Neuronal stem cell (in vitro differentiated cells): Measurements from ENCODE around the gene TLX2.

Experiments used
- DNase-seq: peaks from one replicate; pipeline ENCODE4 v3.0.0-alpha.2; 2013; ENCODE audit warnings: low spot score
- H2AFZ ChIP-seq: one replicate; pipeline ENCODE4 v1.6.1; 2013; ENCODE audit warnings: mild to moderate bottlenecking, low read length, inconsistent platforms
- H2AK5ac ChIP-seq: 2 replicates; pipeline ENCODE4 v1.6.1; 2013; ENCODE audit warnings: low read depth, mild to moderate bottlenecking, inconsistent platforms, low read length, moderate library complexity, mixed read lengths
- H2BK120ac ChIP-seq: 2 replicates; pipeline ENCODE4 v1.6.1; 2013; ENCODE audit warnings: low read depth, mild to moderate bottlenecking, inconsistent platforms, low read length, moderate library complexity, mixed read lengths
- H2BK12ac ChIP-seq: one replicate; pipeline ENCODE4 v1.6.1; 2013; ENCODE audit warnings: low read length, inconsistent platforms
- H2BK15ac ChIP-seq: 2 replicates; pipeline ENCODE4 v1.6.1; 2013; ENCODE audit warnings: mild to moderate bottlenecking, low read length, inconsistent platforms, mixed read lengths
- H2BK5ac ChIP-seq: one replicate; pipeline ENCODE4 v1.6.1; 2013; ENCODE audit warnings: inconsistent platforms, mild to moderate bottlenecking, low read length, moderate library complexity
- H3K14ac ChIP-seq: one replicate; pipeline ENCODE4 v1.6.1; 2013; ENCODE audit warnings: low read length, inconsistent platforms
- H3K18ac ChIP-seq: 2 replicates; pipeline ENCODE4 v1.6.1; 2013; ENCODE audit warnings: low read length, inconsistent platforms
- H3K23ac ChIP-seq: 2 replicates; pipeline ENCODE4 v1.6.1; 2013; ENCODE audit warnings: low read depth, mild to moderate bottlenecking, mixed read lengths, low read length, inconsistent platforms; ENCODE audit not compliant: poor library complexity
- H3K27ac ChIP-seq: replicated peaks from 3 replicates; pipeline ENCODE4 v1.5.1; 2013; ENCODE audit warnings: low read length, inconsistent platforms
- H3K27me3 ChIP-seq, 3 experiments: 2 replicates each; pipeline ENCODE4 v1.6.1; 2013; ENCODE audit warnings: low read length in 3 of 3, mild to moderate bottlenecking in 2 of 3, inconsistent platforms in 1 of 3, low read depth in 1 of 3, mixed read lengths in 1 of 3, moderate library complexity in 1 of 3; ENCODE audit not compliant: control insufficient read depth in 3 of 3, insufficient read depth in 3 of 3
- H3K36me3 ChIP-seq, 2 donors: replicated peaks in 1 of 2; 2 replicates each; pipeline ENCODE4 v1.6.1; 2013; ENCODE audit warnings: low read length in 2 of 2; ENCODE audit not compliant: control insufficient read depth in 2 of 2, insufficient read depth in 2 of 2
- H3K4ac ChIP-seq: 2 replicates; pipeline ENCODE4 v1.6.1; 2013; ENCODE audit warnings: inconsistent platforms, mild to moderate bottlenecking, low read length, moderate library complexity
- H3K4me1 ChIP-seq, 2 donors: 1 replicate in 1 of 2; 2 replicates in 1 of 2; pipeline ENCODE4 v1.6.1; 2013; ENCODE audit warnings: low read length in 2 of 2, low read depth in 1 of 2; ENCODE audit not compliant: control insufficient read depth in 2 of 2, insufficient read depth in 1 of 2
- H3K4me2 ChIP-seq: one replicate; pipeline ENCODE4 v1.6.1; 2013; ENCODE audit warnings: mild to moderate bottlenecking, low read length, inconsistent platforms; ENCODE audit not compliant: insufficient read depth, poor library complexity, severe bottlenecking
- H3K4me3 ChIP-seq, 2 donors: 2 replicates each; pipeline ENCODE4 v1.5.1; 2013; ENCODE audit warnings: low read length in 2 of 2, mild to moderate bottlenecking in 2 of 2, inconsistent platforms in 1 of 2, moderate library complexity in 1 of 2
- H3K79me1 ChIP-seq: one replicate; pipeline ENCODE4 v1.6.1; 2013; ENCODE audit warnings: low read depth, mild to moderate bottlenecking, inconsistent platforms, low read length, moderate library complexity
- H3K9ac ChIP-seq: one replicate; pipeline ENCODE4 v1.6.1; 2013; ENCODE audit warnings: mild to moderate bottlenecking, low read depth, low read length, inconsistent platforms; ENCODE audit not compliant: poor library complexity
- H3K9me3 ChIP-seq, 2 donors: replicated peaks in 1 of 2; 2 replicates each; pipeline versions ENCODE3 to v1.6.1; 2013; ENCODE audit warnings: low read length in 2 of 2, mild to moderate bottlenecking in 2 of 2, inconsistent platforms in 1 of 2, low read depth in 1 of 2, mixed read lengths in 1 of 2, moderate library complexity in 1 of 2; ENCODE audit not compliant: control insufficient read depth in 2 of 2, insufficient read depth in 1 of 2
- H4K8ac ChIP-seq: one replicate; pipeline ENCODE4 v1.6.1; 2013; ENCODE audit warnings: low read depth, mild to moderate bottlenecking, inconsistent platforms, low read length, moderate library complexity
- H4K91ac ChIP-seq: one replicate; pipeline ENCODE4 v1.6.1; 2013; ENCODE audit warnings: low read length, low read depth, mild to moderate bottlenecking, inconsistent platforms; ENCODE audit not compliant: poor library complexity
- WGBS, 2 donors: extraction: QIAGEN DNeasy Blood & Tissue Kit; methylation state at CpG; one replicate each; pipeline ENCODE4 v1.1.7; 2013; ENCODE audit warnings: missing lambda C conversion rate in 2 of 2, mixed read lengths in 1 of 2; ENCODE audit not compliant: insufficient read length in 2 of 2, insufficient replicate concordance in 1 of 2; ENCODE audit errors: extremely low coverage in 2 of 2; 5-methylcytosine and 5-hydroxymethylcytosine counted together

Gene TLX2

DNA sequence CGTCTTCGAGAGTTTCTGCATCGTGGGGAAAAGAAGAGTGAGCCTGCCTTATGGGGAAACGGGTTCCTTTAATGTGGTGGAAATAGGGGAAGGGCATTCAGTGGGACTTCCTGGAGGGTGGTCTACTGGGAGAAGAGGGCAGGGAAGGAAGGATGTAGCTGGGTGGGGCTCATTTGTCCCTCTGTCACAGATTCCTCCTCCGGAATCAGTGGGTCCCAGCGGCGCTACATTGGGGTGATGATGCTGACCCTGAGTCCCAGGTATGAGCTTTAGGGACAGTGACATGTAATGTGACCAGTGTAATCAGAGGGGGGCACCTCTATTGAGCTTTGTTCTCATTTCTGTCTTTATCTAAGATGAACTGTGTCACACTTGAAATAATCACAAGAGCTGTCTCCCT lies 17.4 kb downstream of the TLX2 start:
- Histone ChIP-seq H3K4me1 (peaks cover 11 to 17% of the 10 kb centered on the region in 2 donors), H3K36me3 (peaks cover 32 to 69% of the 10 kb centered on the region in 2 donors), H3K4me3 (no peak overlapping the region), H4K91ac (no peak overlapping the region), H3K9ac (no peak overlapping the region), H3K14ac (no peak overlapping the region), H3K23ac (no peak overlapping the region), H2BK120ac (no peak overlapping the region), H3K79me1 (peaks cover 5% of the 10 kb centered on the region), H2BK12ac (no peak overlapping the region), H2BK15ac (no peak overlapping the region), H3K18ac (no peak overlapping the region), H2AFZ (no peak overlapping the region), H3K4ac (no peak overlapping the region), H3K27me3 (no peaks in the 10 kb centered on the region), H3K27ac (no peak overlapping the region), H3K9me3 (peaks cover 0 to 2% of the 10 kb centered on the region in 2 donors), H2BK5ac (no peak overlapping the region), H2AK5ac (no peak overlapping the region), H4K8ac (no peak overlapping the region), H3K4me2 (no peak overlapping the region)
- no peak for DNase-seq
- no CpG with 5 or more reads among the region's 7 CpGs for WGBS, 2 donors

DNA sequence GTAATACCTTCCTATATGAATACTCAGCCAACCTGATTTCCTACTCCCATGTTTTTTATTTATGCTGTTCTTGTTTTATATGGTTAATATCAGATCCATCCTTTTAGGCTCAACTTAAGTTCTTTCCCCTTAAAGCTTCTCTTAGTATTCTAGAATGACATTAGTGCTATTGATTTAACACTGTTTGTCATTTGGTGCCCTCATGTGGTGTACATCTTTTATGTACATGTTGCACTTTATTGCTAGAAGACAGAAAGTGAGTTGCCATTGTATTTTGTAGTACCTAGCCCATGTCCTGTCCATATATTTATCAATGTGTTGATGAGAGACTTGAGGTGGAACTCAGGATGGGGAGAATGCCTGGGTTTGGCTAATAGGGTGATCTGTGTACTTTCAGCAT lies 18.0 kb downstream of the TLX2 start:
- H3K27ac ChIP-seq = no peak overlapping the region
- H3K9me3 ChIP-seq = no peaks in the 10 kb centered on the region
- no peak overlapping the region for H2BK5ac ChIP-seq
- no peak overlapping the region for H4K8ac ChIP-seq
- H2BK120ac ChIP-seq = no peak overlapping the region
- H2AK5ac ChIP-seq = no peak overlapping the region
- no peak overlapping the region for H3K23ac ChIP-seq
- H3K18ac ChIP-seq = no peak overlapping the region
- peaks cover 5% of the 10 kb centered on the region for H3K79me1 ChIP-seq
- no peak overlapping the region for H3K4me3 ChIP-seq
- H2BK15ac ChIP-seq = no peak overlapping the region
- no peak overlapping the region for H3K4me2 ChIP-seq
- no peak overlapping the region for H4K91ac ChIP-seq
- H2BK12ac ChIP-seq = no peak overlapping the region
- peaks cover 26 to 63% of the 10 kb centered on the region in 2 donors for H3K36me3 ChIP-seq
- no peak overlapping the region for H3K4ac ChIP-seq
- H3K27me3 ChIP-seq = no peaks in the 10 kb centered on the region
- DNase-seq = no peak
- H3K4me1 ChIP-seq = peaks cover 11 to 17% of the 10 kb centered on the region in 2 donors
- no peak overlapping the region for H3K9ac ChIP-seq
- H2AFZ ChIP-seq = no peak overlapping the region
- no peak overlapping the region for H3K14ac ChIP-seq

GRCh38 chr2:74533464-74533863 lies 19.2 kb downstream of the TLX2 start:
- Histone ChIP-seq H4K91ac (no peak overlapping the region), H3K9ac (no peak overlapping the region), H3K27me3 (no peaks in the 10 kb centered on the region), H2BK5ac (no peak overlapping the region), H2AK5ac (no peak overlapping the region), H3K9me3 (no peaks in the 10 kb centered on the region), H3K14ac (no peak overlapping the region), H3K4me3 (no peak overlapping the region), H3K23ac (no peak overlapping the region), H3K4me1 (peaks cover 7 to 15% of the 10 kb centered on the region in 2 donors), H2BK15ac (no peak overlapping the region), H3K18ac (no peak overlapping the region), H3K36me3 (peaks cover 15 to 51% of the 10 kb centered on the region in 2 donors), H3K4ac (no peak overlapping the region), H2AFZ (no peak overlapping the region), H2BK120ac (no peak overlapping the region), H3K4me2 (no peak overlapping the region), H2BK12ac (no peak overlapping the region), H3K27ac (no peak overlapping the region), H3K79me1 (peaks cover 4% of the 10 kb centered on the region), H4K8ac (no peak overlapping the region)
- DNase-seq = no peak
- no CpG with 5 or more reads among the region's 4 CpGs for WGBS, 2 donors

GRCh38 chr2:74534411-74534810 lies 20.2 kb downstream of the TLX2 start:
- H3K23ac ChIP-seq = no peak overlapping the region
- H4K91ac ChIP-seq = no peak overlapping the region
- H4K8ac ChIP-seq = no peak overlapping the region
- H3K14ac ChIP-seq = no peak overlapping the region
- no peak overlapping the region for H2BK120ac ChIP-seq
- no peak overlapping the region for H2BK15ac ChIP-seq
- peak overlapping the region; percentile 13 for H3K9ac ChIP-seq
- no peak overlapping the region for H3K4me3 ChIP-seq
- H3K4me1 ChIP-seq = peaks cover 5 to 9% of the 10 kb centered on the region in 2 donors
- no CpG with 5 or more reads among the region's 12 CpGs for WGBS, 2 donors
- H2AFZ ChIP-seq = no peak overlapping the region
- H3K9me3 ChIP-seq = no peaks in the 10 kb centered on the region
- no peak overlapping the region for H3K4ac ChIP-seq
- H3K4me2 ChIP-seq = no peak overlapping the region
- DNase-seq = no peak
- no peak overlapping the region for H2BK5ac ChIP-seq
- no peaks in the 10 kb centered on the region for H3K79me1 ChIP-seq
- H3K18ac ChIP-seq = no peak overlapping the region
- H2AK5ac ChIP-seq = no peak overlapping the region
- H3K27ac ChIP-seq = no peak overlapping the region
- peaks cover 15 to 51% of the 10 kb centered on the region in 2 donors for H3K36me3 ChIP-seq
- no peak overlapping the region for H2BK12ac ChIP-seq
- H3K27me3 ChIP-seq = no peaks in the 10 kb centered on the region
